Skeletal muscle tissue (tissue), 4 donors: ENCODE data around the gene PPID. TPM values are rescaled to one million over a fixed set of nuclear protein-coding genes. Genes with fewer than 3 reads are reported as not detected.
"Not testable (repeated sequence)": the region's sequence is repeated elsewhere in the genome, so short reads cannot be mapped to it uniquely, and the experiment has no call there.

Source experiments
- H3K27ac ChIP-seq: one replicate; pipeline ENCODE4 v1.7.0; 2013; ENCODE audit warnings: mild to moderate bottlenecking, low read depth, low read length, inconsistent platforms
- H3K27me3 ChIP-seq, 3 donors: one replicate each; pipeline ENCODE4 v1.7.0; 2013; ENCODE audit warnings: low read length in 3 of 3; ENCODE audit not compliant: control insufficient read depth in 3 of 3, insufficient read depth in 3 of 3
- H3K36me3 ChIP-seq, 3 donors: one replicate each; pipeline ENCODE4 v1.7.0; 2013; ENCODE audit warnings: low read length in 3 of 3; ENCODE audit not compliant: control insufficient read depth in 3 of 3, insufficient read depth in 3 of 3
- H3K4me1 ChIP-seq, 3 donors: one replicate each; pipeline ENCODE4 v1.7.0; 2013; ENCODE audit warnings: low read length in 3 of 3, mild to moderate bottlenecking in 3 of 3; ENCODE audit not compliant: control insufficient read depth in 3 of 3, insufficient read depth in 3 of 3
- H3K4me3 ChIP-seq, 3 donors: one replicate each; pipeline ENCODE4 v1.7.0; 2013; ENCODE audit warnings: low read length in 3 of 3
- H3K9ac ChIP-seq, 3 donors: one replicate each; pipeline ENCODE4 v1.7.0; 2013; ENCODE audit warnings: low read length in 3 of 3, mild to moderate bottlenecking in 3 of 3, moderate library complexity in 2 of 3, low read depth in 1 of 3
- H3K9me3 ChIP-seq, 3 donors: one replicate each; pipeline ENCODE4 v1.7.0; 2013; ENCODE audit warnings: low read length in 3 of 3; ENCODE audit not compliant: control insufficient read depth in 3 of 3
- total RNA-seq: library from RNA; depleted of rRNA; stranded (reverse); fragments of >200 nt; gene quantifications from one replicate; pipeline ENCODE4 v1.2.3, GENCODE V29; 2014
- donor health status: Osteomylitis.

Gene PPID
- total RNA-seq, 1 donor from 2014 or later, result 24.0 TPM

GRCh38 chr4:158712622-158713021, 10.6 kb downstream of the PPID start:
- not testable (repeated sequence) for H3K27me3 ChIP-seq, H3K27ac ChIP-seq, H3K4me3 ChIP-seq, H3K4me1 ChIP-seq, H3K9ac ChIP-seq, H3K9me3 ChIP-seq
- peaks cover 20 to 74% (median 64%) of the 10 kb centered on the region in 3 donors for H3K36me3 ChIP-seq

DNA sequence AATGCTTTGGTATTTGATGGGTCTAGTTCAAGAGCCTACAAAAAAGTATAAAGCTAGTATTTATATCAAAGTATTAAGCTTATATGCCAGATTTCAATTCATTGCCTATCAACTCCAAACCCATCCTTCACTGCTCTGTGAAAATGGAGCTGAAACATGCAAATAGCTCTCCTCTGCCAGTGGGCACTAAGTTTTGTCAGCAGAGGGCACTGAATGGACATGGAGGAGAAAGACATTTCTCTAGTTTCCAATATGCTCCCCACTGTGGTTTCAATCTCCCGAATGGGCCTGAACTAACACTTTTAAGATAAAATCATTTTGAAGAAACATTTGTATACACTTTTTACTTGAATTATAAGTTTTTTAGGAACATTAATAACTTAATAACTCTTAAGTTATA, 12.4 kb downstream of the PPID start:
- Histone ChIP-seq H3K36me3 (peaks cover 19 to 76% (median 74%) of the 10 kb centered on the region in 3 donors), H3K9ac (no peak overlapping the region)

GRCh38 chr4:158704274-158704673, 18.9 kb downstream of the PPID start:
- no peaks in the 10 kb centered on the region for H3K9me3 ChIP-seq
- H3K36me3 ChIP-seq, result peaks cover 22 to 66% (median 61%) of the 10 kb centered on the region in 3 donors
- no peak overlapping the region for H3K4me3 ChIP-seq
- no peak overlapping the region for H3K27ac ChIP-seq
- H3K4me1 ChIP-seq, result no peaks in the 10 kb centered on the region
- H3K9ac ChIP-seq, result no peak overlapping the region
- no peaks in the 10 kb centered on the region for H3K27me3 ChIP-seq

More for the DNA sequence above, 12.4 kb downstream of the PPID start:
- H3K4me3 ChIP-seq, result no peak overlapping the region
- no peak overlapping the region for H3K27ac ChIP-seq
- H3K27me3 ChIP-seq, result no peaks in the 10 kb centered on the region
- no peaks in the 10 kb centered on the region for H3K4me1 ChIP-seq
- H3K9me3 ChIP-seq, result no peaks in the 10 kb centered on the region

- Histone ChIP-seq H3K4me1 (no peaks in the 10 kb centered on the region), H3K27ac (no peak overlapping the region), H3K9me3 (no peaks in the 10 kb centered on the region), H3K9ac (no peak overlapping the region), H3K36me3 (peaks cover 8 to 39% (median 25%) of the 10 kb centered on the region in 3 donors), H3K27me3 (no peaks in the 10 kb centered on the region), H3K4me3 (no peak overlapping the region)
These were observed 34.4 kb downstream of the PPID start for GRCh38 chr4:158688813-158689212.

DNA sequence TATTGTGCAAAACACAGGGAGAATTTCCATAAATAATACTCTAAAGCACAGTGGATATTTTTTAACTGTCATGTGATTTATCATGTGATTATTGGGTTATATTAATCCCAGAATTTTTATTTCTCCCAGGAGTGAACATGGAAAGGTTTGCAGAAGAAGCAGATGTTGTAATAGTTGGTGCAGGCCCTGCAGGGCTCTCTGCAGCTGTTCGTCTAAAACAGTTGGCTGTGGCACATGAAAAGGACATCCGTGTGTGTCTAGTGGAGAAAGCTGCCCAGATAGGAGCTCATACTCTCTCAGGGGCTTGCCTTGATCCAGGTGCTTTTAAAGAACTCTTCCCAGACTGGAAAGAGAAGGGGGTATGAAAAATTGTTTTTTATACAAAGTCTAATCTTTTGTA, 41.1 kb downstream of the PPID start:
- H3K9ac ChIP-seq, result peak overlapping the region in 1 of 3 donors; percentile 40
- no peak overlapping the region for H3K27ac ChIP-seq
- no peaks in the 10 kb centered on the region for H3K27me3 ChIP-seq
- H3K4me1 ChIP-seq, result no peaks in the 10 kb centered on the region
- H3K9me3 ChIP-seq, result no peaks in the 10 kb centered on the region
- H3K36me3 ChIP-seq, result peaks cover 0 to 26% (median 16%) of the 10 kb centered on the region in 3 donors
- no peak overlapping the region for H3K4me3 ChIP-seq

DNA sequence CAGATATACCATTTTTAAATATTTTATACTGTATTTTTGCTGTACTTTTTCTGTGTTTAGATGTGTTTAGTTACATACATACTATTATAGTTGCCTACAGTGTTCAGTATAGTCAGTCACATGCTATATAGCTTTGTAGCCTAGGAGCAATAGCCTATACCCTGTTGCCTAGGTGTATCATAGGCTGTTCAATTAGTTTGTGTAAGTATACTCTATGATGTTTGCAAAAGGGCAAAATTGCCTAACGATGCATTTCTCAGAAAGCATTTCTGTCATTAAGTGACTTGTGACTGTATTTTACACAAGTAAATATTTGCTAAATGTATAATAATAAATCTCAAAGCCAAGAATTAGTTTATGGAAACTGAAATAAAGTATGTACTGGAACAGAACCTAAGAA, 41.6 kb downstream of the PPID start:
- no peak overlapping the region for H3K9ac ChIP-seq
- no peaks in the 10 kb centered on the region for H3K9me3 ChIP-seq
- H3K4me1 ChIP-seq, result no peaks in the 10 kb centered on the region
- H3K27ac ChIP-seq, result no peak overlapping the region
- no peaks in the 10 kb centered on the region for H3K27me3 ChIP-seq
- no peak overlapping the region for H3K4me3 ChIP-seq
- peaks cover 0 to 22% (median 16%) of the 10 kb centered on the region in 3 donors for H3K36me3 ChIP-seq

- Histone ChIP-seq H3K36me3 (peaks cover 0 to 6% (median 5%) of the 10 kb centered on the region in 3 donors), H3K27ac (no peak overlapping the region), H3K4me1 (peaks cover 0 to under 1% (median 0%) of the 10 kb centered on the region in 3 donors), H3K4me3 (no peak overlapping the region), H3K27me3 (no peaks in the 10 kb centered on the region), H3K9me3 (no peaks in the 10 kb centered on the region), H3K9ac (no peak overlapping the region)
These were observed 44.4 kb downstream of the PPID start for GRCh38 chr4:158678767-158679166.

GRCh38 chr4:158676076-158676475, 47.1 kb downstream of the PPID start:
- Histone ChIP-seq H3K9ac (no peak overlapping the region), H3K9me3 (no peaks in the 10 kb centered on the region), H3K4me1 (peaks cover 2 to 15% (median 3%) of the 10 kb centered on the region in 3 donors), H3K27ac (no peak overlapping the region), H3K4me3 (no peak overlapping the region), H3K36me3 (no peaks in the 10 kb centered on the region), H3K27me3 (no peaks in the 10 kb centered on the region)

- Histone ChIP-seq H3K36me3 (no peaks in the 10 kb centered on the region), H3K27me3 (no peaks in the 10 kb centered on the region), H3K9ac (no peak overlapping the region), H3K4me1 (peaks cover 11 to 21% (median 12%) of the 10 kb centered on the region in 3 donors), H3K27ac (no peak overlapping the region), H3K9me3 (no peaks in the 10 kb centered on the region), H3K4me3 (peak overlapping the region in 1 of 3 donors; percentile 17)
These were observed 49.6 kb downstream of the PPID start for GRCh38 chr4:158673633-158674032.

DNA sequence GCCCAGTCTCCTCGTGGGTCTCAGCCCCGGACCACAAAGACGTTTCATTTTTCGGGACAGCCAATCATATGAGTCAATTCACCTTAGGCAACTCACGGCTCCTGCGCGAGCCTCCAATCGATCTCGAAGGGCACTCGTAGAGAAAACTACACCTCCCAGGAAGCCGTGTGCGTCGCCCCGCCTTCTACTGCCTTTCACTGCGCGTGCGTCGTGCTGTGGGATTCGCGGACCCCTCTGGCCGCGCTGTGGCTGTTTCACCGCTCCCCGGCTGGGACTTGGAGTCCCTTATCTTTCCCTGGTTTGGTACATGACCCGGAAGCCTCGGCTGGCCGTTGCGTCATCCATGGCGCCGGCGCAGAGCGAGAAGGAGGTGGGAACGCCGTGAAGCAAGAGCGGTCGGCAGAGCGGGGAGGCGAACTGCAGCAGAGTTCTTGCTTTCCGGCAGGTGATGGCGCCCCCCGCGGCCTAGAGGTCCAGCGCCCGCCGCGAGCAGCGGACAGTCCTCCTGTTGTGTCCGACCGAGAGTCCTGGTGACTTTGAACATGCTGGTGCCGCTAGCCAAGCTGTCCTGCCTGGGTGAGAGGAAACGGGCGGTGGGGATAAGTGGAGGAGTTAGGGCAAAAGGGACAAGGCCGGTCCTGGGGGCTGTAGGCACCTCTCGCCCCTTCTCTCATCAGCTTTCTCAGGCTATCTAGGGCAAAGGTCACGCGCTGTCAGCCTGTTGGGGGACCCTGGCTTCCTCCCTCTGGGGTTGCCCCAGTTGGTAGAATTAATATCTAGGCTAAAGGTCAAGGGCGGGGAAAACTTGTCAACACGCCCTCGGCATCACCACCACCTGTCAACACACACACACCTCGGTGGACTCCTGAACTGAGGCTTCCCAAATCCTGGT, 51.0 kb downstream of the PPID start, which contains the start of gene ETFDH:
ETFDH (plus strand) TSS at position 382 of the 892 bp plus-strand sequence; CDS start at position 543, 161 bp downstream.
- peak within 1 kb of the TSS; percentile 99 for H3K27ac ChIP-seq
- peak within 1 kb of the TSS; percentile 94 to 98 (median 97) for H3K4me3 ChIP-seq
- no peaks in the 10 kb centered on the region for H3K27me3 ChIP-seq
- peak within 1 kb of the TSS; percentile 96 to 100 (median 97) for H3K9ac ChIP-seq
- no peaks in the 10 kb centered on the region for H3K9me3 ChIP-seq
- H3K36me3 ChIP-seq, result peaks cover 0 to 1% (median 0%) of the 10 kb centered on the region in 3 donors
- peaks cover 11 to 21% (median 12%) of the 10 kb centered on the region in 3 donors for H3K4me1 ChIP-seq
